GM18867 (cell line): ENCODE data around the gene NXNL2.

Source experiments
- ATAC-seq: cut with Tn5 transposase; IDR thresholded peaks from one replicate; pipeline ENCODE4 v1.9.1; 2021; ENCODE audit warnings: mild to moderate bottlenecking, moderate library complexity; ENCODE audit not compliant: unreplicated experiment

Gene NXNL2

GRCh38 chr9:88577256-88578120 is 42.5 kb downstream of the NXNL2 start:
- ATAC-seq = no peak

GRCh38 chr9:88578121-88579049 is 43.4 kb downstream of the NXNL2 start:
- peak; percentile 75 for ATAC-seq

GRCh38 chr9:88579050-88579715 is 44.2 kb downstream of the NXNL2 start:
- ATAC-seq = no peak

DNA sequence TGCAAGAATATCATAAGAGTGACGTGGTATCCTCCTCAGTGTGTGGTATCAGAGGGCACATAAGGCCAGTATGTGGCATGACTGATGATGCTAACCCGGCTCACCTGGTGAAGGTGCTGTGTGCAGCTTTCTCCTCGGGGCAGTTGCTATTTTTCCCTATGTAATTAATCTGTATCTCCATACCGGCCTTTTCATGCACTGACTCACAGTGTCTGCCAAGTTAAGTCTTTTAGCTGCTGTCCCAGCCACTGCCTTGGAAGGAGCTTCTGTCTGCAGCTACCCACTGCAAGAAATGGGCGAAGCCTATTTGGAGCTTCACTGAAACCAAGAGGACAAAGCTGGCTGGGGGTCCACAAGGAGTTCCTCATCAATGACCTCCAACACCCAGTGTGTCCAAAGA is 46.0 kb downstream of the NXNL2 start:
- ATAC-seq = no peak

GRCh38 chr9:88583901-88584596 is 49.1 kb downstream of the NXNL2 start:
- no peak for ATAC-seq

- ATAC-seq = no peak
These were observed 50.4 kb downstream of the NXNL2 start for GRCh38 chr9:88585426-88585825.

DNA sequence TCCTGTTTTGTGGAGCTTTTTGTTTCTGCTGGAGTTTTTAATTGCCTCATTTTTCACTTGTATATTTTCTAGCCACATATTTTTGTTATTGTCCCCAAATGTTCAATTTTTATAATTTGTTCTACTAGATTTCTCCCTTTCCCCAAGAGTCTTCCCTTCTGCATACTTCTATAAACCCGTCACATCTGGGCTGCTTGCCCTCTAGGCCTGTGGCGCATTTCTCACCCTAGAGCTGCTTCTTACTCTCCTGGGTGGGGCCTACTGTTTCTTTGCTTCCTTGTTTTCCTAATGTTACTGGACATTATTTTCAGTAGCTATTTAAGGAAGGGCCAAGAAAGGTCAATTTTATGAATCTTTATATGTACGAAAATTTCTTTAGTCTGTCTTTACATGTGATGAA is 51.5 kb downstream of the NXNL2 start:
- ATAC-seq = no peak

DNA sequence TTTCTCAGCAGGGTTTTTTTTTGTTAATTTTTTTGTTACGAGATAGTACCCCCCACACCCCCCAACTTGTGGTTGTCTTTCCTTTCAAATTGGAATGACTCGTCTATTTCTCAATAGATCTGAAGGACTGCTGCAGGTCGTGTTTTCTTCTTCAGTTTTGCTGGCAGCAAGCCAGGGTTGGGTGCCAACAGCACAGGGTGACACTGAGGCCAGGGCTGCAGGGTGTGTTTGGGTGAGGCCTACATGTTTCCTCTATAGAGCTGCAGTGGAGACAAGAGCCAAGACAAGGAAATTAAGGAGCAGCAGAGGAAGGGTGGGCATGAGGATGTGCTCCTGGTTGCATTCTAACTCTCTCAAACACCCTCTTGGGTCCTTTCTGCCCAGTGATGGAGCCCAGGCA is 52.2 kb downstream of the NXNL2 start:
- ATAC-seq = no peak

- ATAC-seq = no peak
These were observed 53.1 kb downstream of the NXNL2 start for GRCh38 chr9:88587885-88588649.

GRCh38 chr9:88589656-88590055 is 54.7 kb downstream of the NXNL2 start:
- ATAC-seq = no peak

DNA sequence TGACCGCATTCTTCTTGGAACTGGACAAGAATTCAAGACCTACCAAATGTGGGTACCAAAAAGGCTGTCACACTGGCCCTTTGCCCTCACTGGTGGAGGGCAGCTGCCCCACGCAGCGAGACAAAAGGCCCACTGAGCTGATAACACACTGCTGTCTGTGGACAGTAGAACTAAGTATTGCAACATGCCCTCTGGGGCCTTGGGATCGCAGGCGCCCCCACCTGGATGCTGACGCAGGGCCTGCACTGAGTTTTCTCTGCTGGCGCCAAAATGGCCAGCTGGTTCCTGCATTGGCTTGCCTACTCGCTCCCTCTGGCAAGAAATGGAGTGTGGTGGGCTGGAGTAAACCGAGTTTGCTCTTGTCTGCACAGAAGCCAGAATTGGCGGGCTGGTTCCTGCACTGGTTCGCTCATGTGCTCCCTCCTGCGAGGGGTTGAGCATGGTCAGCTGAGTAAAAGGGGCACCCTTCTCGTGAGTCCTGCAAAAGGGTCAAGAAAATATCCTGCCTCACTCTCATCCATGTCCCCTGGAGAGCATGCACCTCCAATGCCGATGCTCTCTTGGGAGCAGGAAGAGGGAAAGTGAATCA is 55.7 kb downstream of the NXNL2 start:
- no peak for ATAC-seq

GRCh38 chr9:88593537-88594185 is 58.7 kb downstream of the NXNL2 start:
- ATAC-seq = peak; percentile 99
